Ishikawa (cell line): ENCODE measurements around the gene WDR1.

ENCODE experiments used
- CEBPB ChIP-seq: IDR thresholded peaks from 2 replicates; pipeline ENCODE4 v1.6.1; 2012
- CREB1 ChIP-seq: IDR thresholded peaks from 2 replicates; pipeline ENCODE4 v1.6.1; 2012; ENCODE audit warnings: low read depth
- EGR1 ChIP-seq: IDR thresholded peaks from 2 replicates; pipeline ENCODE4 v1.6.1; 2012
- EP300 ChIP-seq: IDR thresholded peaks from 2 replicates; pipeline ENCODE4 v1.6.1; 2012; ENCODE audit warnings: borderline replicate concordance
- FOXM1 ChIP-seq: IDR thresholded peaks from 2 replicates; pipeline ENCODE4 v1.6.1; 2012; ENCODE audit warnings: low read depth, borderline replicate concordance
- NFIC ChIP-seq: IDR thresholded peaks from 2 replicates; pipeline ENCODE4 v1.6.1; 2012
- RAD21 ChIP-seq: IDR thresholded peaks from 2 replicates; pipeline ENCODE4 v1.6.1; 2012; ENCODE audit warnings: low read depth
- TAF1 ChIP-seq: IDR thresholded peaks from 2 replicates; pipeline ENCODE4 v1.6.1; 2012; ENCODE audit warnings: low read depth, mild to moderate bottlenecking
- TCF12 ChIP-seq: IDR thresholded peaks from 2 replicates; pipeline ENCODE4 v1.6.1; 2012; ENCODE audit warnings: low read depth
- TEAD4 ChIP-seq: IDR thresholded peaks from 2 replicates; pipeline ENCODE4 v1.6.1; 2012
- YY1 ChIP-seq: IDR thresholded peaks from 2 replicates; pipeline ENCODE4 v1.6.1; 2012; ENCODE audit warnings: low read depth
- ZBTB7A ChIP-seq: IDR thresholded peaks from 2 replicates; pipeline ENCODE4 v1.6.1; 2012; ENCODE audit warnings: low read depth
- TF ChIP-seq, protein P1 (sequence below): IDR thresholded peaks from 2 replicates; pipeline ENCODE4 v1.6.1; 2012
- TF ChIP-seq, protein P2 (sequence below): IDR thresholded peaks from 2 replicates; pipeline ENCODE4 v1.6.1; 2012; ENCODE audit warnings: low read depth, mild to moderate bottlenecking
- TF ChIP-seq, protein P3 (sequence below): IDR thresholded peaks from 2 replicates; pipeline ENCODE4 v1.6.1; 2012

Gene WDR1

DNA sequence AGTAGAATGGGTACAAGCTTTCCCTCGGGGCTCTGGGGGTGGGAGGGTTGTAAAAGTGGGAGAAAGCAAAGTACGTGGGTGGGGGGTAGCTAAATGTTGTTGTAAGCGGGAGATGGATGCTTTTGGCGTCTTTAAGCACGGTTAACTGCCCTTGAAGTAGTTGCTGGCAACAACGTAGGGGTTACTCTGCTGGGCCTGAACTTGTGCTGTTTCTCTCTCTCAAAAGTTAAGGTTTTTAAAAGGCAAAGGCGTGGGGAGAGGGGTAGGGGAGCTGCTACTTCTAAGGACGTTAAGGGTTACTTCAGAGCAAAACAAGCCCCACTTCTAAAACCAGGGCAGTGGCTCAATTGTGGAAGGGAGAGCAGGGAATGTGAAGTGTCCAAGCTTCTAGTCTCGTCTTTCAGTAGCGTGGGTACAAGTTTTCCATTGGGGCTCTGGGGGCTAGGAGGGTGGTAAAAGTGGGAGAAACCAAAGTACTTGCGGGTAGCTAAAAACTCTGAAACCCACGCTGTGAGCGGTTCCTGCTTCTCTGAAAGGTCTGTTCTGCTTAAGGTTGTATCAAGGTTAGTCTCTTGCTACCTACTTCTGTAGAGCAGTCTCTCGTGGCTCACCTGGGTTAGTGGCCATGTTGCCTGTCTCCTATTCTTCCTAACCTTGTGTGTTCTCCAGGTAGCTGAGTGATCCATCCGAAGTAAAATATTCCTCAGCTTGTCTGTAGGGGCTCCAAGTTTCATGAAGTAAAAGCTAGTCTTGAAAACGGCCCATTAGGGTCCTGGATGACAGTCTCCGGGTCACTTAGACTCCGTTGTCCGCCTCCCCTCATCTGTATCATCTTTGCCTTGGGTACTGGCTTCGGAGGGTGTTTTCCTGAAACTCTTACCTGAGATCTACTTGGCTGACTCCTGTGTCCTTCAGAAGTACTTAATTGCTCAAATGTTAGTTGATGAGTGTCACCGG lies 1.7 kb upstream of the WDR1 start:
- TF ChIP-seq, protein P1, sequence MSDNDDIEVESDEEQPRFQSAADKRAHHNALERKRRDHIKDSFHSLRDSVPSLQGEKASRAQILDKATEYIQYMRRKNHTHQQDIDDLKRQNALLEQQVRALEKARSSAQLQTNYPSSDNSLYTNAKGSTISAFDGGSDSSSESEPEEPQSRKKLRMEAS = no peak
- no peak for TF ChIP-seq EP300
- TF ChIP-seq RAD21 = no peak
- no peak for TF ChIP-seq EGR1
- no peak for TF ChIP-seq TAF1
- no peak for TF ChIP-seq YY1

DNA sequence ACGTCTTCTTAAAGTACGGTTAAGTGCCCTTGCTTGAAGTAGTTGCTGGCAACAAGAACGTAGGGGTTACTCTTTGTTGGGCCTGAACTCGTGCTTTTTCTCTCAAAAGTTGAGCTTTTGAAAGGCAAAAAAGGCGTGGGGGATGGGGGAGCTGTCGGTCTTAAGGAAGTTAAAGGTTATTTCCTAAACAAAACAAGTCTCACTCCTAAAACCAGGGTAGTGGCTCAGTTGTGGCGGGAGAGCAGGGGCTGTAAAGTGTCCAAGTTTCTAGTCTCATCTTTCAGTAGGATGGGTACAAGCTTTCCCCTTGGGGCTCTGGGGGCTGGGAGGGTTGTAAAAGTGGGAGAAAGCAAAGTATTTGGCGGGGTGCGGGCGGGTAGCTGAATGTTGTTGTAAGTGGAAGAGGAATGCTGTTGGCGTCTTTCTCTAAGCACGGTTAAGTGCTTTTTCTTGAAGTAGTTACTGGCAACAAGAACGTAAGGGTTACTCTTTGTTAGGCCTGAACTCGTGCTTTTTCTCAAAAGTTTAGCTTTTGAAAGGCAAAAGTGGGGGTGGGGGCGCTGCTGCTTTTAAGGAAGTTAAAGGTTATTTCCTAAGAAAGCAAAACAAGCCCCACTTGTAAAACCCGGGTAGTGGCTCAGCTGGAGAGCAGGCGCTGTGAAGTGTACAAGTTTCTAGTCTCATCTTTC lies 904 bp upstream of the WDR1 start:
- TF ChIP-seq CEBPB = no peak
- no peak for TF ChIP-seq EGR1
- TF ChIP-seq, protein P2, sequence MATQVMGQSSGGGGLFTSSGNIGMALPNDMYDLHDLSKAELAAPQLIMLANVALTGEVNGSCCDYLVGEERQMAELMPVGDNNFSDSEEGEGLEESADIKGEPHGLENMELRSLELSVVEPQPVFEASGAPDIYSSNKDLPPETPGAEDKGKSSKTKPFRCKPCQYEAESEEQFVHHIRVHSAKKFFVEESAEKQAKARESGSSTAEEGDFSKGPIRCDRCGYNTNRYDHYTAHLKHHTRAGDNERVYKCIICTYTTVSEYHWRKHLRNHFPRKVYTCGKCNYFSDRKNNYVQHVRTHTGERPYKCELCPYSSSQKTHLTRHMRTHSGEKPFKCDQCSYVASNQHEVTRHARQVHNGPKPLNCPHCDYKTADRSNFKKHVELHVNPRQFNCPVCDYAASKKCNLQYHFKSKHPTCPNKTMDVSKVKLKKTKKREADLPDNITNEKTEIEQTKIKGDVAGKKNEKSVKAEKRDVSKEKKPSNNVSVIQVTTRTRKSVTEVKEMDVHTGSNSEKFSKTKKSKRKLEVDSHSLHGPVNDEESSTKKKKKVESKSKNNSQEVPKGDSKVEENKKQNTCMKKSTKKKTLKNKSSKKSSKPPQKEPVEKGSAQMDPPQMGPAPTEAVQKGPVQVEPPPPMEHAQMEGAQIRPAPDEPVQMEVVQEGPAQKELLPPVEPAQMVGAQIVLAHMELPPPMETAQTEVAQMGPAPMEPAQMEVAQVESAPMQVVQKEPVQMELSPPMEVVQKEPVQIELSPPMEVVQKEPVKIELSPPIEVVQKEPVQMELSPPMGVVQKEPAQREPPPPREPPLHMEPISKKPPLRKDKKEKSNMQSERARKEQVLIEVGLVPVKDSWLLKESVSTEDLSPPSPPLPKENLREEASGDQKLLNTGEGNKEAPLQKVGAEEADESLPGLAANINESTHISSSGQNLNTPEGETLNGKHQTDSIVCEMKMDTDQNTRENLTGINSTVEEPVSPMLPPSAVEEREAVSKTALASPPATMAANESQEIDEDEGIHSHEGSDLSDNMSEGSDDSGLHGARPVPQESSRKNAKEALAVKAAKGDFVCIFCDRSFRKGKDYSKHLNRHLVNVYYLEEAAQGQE = no peak
- TF ChIP-seq YY1 = no peak
- no peak for TF ChIP-seq TEAD4
- TF ChIP-seq RAD21 = no peak

DNA sequence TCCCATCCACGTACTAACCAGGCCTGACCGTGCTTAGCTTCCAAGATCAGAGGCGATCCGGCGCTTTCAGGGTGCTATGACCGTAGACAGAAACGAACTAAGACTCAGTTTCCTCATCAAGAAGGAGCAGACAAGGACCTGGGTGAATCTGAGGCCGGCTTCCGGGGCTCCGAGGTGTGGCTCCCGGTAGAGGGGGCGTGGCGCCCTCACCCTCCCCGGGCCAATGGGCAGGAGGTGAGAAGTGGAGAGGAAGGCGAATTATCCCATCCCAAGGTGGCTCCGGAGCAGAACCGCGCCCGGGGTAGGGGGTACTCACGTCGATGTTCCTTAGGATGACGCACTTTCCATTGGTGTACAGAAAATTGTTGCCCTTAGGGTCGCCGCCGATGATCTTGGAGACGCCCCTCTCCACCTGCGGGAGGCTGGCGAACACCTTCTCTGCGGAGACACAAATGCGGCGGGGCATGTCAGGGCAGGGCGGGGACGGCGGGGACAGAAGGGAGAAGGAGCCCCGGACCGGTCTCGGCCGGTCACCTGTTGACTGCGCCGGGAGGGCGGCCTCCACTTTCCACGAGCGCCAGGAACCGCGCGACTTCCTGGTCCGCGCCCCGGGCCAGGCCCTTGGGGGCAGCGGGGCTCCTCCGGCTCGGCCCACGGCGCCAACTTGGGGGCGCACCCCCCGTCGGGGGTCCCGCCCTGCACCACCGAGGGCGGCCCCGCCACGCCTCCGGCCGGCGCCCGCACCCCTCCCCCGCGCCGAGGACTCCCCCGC lies 616 bp downstream of the WDR1 start:
- TF ChIP-seq CREB1 = no peak
- no peak for TF ChIP-seq EP300
- TF ChIP-seq YY1 = no peak
- TF ChIP-seq TEAD4 = no peak
- TF ChIP-seq, protein P1 = no peak
- TF ChIP-seq TAF1 = no peak

DNA sequence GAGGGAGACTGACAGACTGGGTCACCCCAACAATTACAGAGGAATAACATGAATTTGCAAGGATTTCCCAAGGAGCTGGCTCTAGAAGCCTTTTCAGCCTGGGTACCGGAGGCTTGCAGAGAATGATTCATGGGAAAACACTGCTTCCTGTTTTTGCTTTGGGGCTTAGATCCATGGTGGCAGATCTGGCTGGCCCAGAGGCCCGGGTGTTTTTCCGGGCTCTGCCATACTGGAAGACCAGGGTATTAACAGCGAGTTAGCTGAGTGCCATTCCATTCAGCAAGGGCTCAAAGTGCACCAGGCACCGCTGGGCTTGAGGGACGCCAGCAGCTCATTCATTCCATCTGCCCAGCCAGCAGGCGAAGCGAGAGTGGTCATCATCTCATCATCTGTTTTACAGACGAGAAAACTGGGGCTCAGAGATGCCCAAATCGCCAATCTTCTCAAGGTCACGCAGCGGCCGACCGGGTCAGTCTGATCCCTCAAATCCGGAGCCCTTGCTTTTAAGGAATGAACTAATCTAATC lies 1.3 kb downstream of the WDR1 start:
- no peak for TF ChIP-seq CEBPB
- TF ChIP-seq TAF1 = no peak
- no peak for TF ChIP-seq EGR1
- TF ChIP-seq NFIC = no peak
- TF ChIP-seq CREB1 = no peak
- TF ChIP-seq, protein P1 = no peak
- no peak for TF ChIP-seq RAD21
- no peak for TF ChIP-seq FOXM1
- TF ChIP-seq TEAD4 = no peak
- TF ChIP-seq, protein P3, sequence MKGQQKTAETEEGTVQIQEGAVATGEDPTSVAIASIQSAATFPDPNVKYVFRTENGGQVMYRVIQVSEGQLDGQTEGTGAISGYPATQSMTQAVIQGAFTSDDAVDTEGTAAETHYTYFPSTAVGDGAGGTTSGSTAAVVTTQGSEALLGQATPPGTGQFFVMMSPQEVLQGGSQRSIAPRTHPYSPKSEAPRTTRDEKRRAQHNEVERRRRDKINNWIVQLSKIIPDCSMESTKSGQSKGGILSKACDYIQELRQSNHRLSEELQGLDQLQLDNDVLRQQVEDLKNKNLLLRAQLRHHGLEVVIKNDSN = no peak
- TF ChIP-seq ZBTB7A = no peak
- TF ChIP-seq, protein P2 = no peak
- TF ChIP-seq YY1 = no peak
- TF ChIP-seq EP300 = no peak
- no peak for TF ChIP-seq TCF12

DNA sequence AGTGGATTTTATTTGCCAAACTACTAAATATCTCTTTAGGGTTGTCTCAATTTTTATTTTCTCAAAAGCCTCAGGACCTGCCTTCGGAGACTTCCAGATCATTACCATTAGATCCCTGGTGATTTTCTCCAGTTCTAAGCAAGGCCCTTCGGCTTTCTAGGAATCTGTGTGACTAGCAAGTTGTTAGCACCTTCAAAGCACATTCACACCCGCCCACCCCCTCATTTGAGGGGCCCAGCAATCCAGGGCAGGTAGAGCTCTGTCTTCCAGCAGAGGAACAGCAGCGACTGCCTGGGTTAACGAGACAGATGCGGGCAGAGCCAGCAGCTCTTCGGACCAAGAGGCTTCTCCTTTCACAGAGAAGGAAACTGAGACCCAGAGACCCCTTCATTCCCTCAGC lies 2.0 kb downstream of the WDR1 start:
- TF ChIP-seq FOXM1 (no peak), EGR1 (no peak), NFIC (no peak), TAF1 (no peak)
- TF ChIP-seq, protein P1 = no peak
